HG02588 (cell line): ENCODE data around the gene RAD54L2.
A peak's percentile ranks its signal among the peaks of the same experiment; 100 is the strongest.
"Not testable (repeated sequence)": the region's sequence is repeated elsewhere in the genome, so short reads cannot be mapped to it uniquely, and the experiment has no call there.

Experiments used
- ATAC-seq: cut with Tn5 transposase; IDR thresholded peaks from one replicate; pipeline ENCODE4 v1.9.1; 2021; ENCODE audit warnings: mild to moderate bottlenecking, moderate library complexity; ENCODE audit not compliant: unreplicated experiment

The RAD54L2 gene

GRCh38 chr3:51538459-51539290 is at the start of gene RAD54L2:
Gene RAD54L2 (plus strand): TSS chr3:51538719. CDS start chr3:51590421, 51,702 bp downstream.
- ATAC-seq = peak; percentile 85

DNA sequence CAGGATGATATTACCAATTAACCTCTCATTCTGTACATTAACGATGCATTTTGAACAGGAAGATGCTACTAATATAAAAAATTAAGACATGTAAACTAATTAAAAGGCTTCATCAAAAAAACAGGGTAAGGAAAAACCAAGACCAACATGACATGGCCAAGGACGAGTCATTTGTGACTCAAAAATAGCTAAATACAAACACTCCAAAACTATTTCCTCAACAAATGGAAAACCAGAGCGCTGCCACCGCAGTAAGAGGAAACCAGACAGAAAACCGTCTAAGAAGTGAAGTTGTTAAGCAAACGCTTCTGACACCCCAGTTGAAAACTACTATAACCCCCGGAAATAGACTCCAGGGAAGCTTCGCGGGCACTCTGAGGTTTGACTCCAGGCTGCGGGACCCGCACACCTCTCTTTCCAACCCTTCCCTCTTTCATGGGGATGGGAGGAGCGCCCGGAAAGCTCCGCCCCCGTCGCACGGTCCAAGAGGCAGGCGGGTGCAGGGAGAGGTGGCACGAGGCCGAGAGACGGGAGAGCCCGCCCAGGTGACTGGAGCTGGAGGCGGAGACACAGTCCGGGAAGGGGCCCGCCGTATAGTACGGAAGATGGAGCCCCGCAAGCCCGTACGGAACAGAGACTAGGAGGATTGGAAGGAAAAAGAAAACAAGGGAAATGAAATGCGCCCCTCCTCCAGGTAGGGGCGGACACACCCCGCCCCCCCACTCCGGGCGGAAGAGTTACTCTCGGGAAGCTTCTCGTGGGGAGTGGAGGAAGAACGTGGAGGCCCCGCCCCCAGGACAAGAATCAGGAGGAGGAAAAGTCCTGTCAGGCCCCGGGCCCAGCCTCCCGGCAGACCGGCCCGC is 39.4 kb upstream of the RAD54L2 start:
- peak; percentile 62 for ATAC-seq

DNA sequence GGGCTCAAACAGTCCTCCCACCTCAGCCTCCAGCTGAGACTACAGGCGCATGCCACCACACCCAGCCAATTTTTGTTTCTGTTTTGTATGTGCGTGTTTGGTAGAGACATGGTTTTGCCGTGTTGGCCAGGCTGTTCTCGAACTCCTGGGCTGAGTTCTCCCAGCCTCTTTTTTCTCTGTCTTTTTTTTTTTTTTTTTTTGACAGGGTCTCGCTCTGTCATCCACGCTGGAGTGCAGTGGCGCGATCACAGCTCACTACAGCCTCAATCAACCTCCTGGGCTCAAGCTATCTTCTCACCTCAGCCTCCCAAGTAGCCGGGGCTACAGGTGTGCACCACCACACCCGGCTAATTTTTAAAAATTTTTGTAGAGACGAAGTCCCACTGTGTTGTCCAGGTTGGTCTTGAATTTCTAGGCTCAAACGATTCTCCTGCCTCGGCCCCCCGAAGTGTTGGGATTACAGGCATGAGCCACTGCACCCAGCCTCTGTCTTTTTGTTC is 37.8 kb upstream of the RAD54L2 start:
- ATAC-seq = no peak

- no peak for ATAC-seq
Observed at GRCh38 chr3:51501833-51502561, 36.5 kb upstream of the RAD54L2 start.

GRCh38 chr3:51502562-51502910 is 36.0 kb upstream of the RAD54L2 start:
- ATAC-seq = no peak

DNA sequence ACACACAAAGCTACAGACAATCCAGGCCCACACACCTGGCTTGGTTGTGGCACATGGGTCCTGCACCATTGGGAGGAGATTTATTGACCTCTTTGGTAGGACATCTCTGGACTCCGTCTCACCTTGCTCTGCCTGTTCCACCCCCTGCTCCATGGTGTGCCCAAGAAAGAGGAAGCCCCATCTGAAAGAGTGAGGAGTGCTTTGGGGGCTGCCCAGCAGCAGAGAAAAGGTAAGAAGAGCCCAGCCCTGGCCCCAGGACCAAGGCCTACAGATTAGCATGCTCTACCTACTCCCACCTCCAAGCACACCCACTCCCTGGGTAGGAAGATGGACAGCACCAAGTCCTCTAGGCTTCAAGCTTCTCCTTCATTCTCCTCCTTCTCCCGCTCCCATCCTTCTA is 35.5 kb upstream of the RAD54L2 start:
- no peak for ATAC-seq

DNA sequence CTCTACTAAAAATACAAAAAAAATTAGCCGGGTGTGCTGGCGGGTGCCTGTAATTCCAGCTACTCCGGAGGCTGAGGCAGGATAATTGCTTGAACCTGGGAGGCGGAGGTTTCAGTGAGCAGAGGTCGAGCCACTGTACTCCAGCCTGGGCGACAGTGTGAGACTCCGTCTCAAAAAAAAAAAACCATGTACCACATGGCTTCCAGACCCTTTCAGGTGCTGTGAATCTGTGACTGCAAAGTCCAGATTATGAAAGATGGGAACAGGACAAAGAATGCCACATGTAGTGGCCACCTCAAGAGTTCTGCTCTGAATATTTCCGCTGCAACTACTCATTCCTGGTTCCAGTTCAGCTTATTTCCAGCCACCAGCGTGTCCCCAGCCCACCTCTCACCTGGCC is 30.3 kb upstream of the RAD54L2 start:
- no peak for ATAC-seq

- ATAC-seq = no peak
Observed at GRCh38 chr3:51510996-51511395, 27.5 kb upstream of the RAD54L2 start.

DNA sequence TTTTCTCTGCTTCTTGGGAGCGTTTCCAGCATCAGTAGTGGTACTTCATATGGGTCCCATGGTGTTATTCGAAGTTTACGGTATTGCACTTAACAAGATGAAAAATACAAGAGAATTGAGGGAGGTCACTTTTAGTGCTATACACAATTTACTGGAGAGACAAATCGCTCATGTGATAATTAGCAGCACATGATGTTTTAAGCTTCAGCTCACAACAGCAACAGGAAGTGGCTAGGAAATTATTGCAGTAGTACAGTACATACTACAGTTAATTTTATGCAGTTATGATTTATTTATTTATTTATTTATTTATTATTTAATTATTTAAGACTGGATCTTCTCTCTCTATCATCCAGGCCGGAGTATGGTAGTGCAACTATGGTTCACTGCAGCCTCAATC is 24.3 kb upstream of the RAD54L2 start:
- no peak for ATAC-seq

DNA sequence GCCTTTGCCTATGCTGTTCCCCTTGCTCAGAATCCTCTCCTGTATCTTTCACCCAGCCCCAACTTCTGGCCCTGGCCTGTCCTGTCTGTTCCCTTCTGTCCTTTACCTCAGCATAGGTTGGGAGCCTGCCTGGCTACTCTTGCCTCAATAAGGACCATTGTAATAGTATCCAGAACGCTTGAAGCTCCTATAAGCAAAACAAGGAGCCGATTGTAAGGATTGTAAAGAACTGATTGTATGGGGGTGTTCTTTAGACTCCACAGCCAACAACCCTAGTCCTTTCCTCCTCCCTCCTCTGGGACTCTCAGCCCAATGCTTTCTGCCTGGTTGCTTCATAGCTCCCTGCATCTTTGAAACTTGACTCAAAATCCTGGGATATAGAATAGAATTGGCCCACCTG is 18.7 kb upstream of the RAD54L2 start:
- ATAC-seq = no peak

GRCh38 chr3:51520906-51521730 is 17.4 kb upstream of the RAD54L2 start:
- peak; percentile 92 for ATAC-seq

- ATAC-seq = no peak
Observed at GRCh38 chr3:51522273-51522962, 16.1 kb upstream of the RAD54L2 start.

DNA sequence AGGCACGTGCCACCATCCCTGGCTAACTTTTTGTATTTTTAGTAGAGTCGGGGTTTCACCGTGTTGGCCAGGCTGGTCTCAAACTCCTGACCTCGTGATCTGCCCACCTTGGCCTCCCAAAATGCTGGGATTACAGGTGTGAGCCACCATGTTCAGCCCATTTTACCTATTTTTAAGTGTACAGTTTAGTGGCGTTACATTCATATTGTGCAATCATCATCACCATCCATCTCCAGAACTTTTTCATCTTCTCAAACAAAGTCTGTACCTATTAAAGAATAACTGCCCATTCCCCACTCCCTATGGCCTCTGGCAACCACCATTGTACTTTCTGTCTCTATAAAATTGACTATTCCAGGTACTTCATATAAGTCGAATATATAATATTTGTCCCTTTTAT is 13.6 kb upstream of the RAD54L2 start:
- not testable (repeated sequence) for ATAC-seq

- no peak for ATAC-seq
Observed at GRCh38 chr3:51530485-51530884, 8.0 kb upstream of the RAD54L2 start.

DNA sequence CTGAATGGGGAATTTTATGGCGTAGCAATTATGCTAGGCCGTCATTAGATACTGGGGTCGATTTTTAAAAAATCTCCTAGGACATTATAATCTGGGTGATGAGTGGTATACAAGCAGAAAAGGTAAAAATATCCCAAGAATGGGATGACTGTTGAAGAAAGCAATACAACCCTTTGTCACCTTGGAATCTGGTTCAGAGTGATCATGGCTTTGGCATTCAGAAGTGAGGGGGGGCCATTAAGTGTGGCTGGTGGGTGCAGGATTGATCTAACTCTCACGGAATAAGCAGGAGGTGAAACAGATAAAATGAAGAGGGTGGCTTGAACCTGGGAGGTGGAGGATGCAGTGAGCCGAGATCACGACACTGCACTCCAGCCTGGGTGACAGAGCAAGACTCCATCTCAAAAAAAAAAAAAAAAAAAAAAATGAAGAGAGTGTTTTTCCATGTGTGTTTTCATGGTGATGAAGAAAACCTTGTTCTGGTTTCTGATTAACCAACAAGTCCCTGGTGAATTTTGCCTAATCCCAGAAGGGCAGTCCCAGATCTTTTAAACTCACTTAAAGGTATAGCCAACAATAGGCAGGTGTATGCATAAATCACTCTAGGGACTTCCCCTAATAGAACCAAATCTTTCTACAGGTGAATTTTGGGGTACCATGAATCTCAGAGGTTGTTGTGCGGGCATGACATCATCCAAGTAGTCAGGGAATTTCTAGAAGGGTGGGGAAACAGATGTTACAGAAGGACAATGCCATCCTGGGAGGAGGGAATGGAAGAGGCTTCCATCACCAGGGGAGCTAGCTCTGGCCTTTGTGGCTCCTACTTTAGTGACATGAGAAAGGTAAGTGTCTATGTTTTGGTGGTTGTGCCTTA is 3.1 kb upstream of the RAD54L2 start:
- ATAC-seq = no peak

- ATAC-seq = not testable (repeated sequence)
Observed at GRCh38 chr3:51537631-51538030, 888 bp upstream of the RAD54L2 start.

DNA sequence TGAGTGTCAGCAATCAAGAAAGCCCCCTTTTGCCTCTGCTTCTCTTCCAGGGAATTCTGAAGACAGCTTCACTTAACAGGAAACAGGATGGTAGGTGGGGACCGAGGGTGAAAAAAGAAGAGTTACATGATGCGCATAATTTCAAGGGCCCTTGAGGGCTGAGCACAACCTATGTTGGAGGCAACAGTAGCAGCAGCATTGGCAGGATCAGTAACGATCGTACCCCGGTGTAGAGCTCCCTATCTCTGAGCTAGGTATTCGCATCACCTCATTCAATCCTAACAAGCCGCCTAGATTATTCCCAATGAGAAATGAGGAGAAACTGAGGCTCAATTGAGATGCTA is 432 bp upstream of the RAD54L2 start:
- ATAC-seq = no peak

DNA sequence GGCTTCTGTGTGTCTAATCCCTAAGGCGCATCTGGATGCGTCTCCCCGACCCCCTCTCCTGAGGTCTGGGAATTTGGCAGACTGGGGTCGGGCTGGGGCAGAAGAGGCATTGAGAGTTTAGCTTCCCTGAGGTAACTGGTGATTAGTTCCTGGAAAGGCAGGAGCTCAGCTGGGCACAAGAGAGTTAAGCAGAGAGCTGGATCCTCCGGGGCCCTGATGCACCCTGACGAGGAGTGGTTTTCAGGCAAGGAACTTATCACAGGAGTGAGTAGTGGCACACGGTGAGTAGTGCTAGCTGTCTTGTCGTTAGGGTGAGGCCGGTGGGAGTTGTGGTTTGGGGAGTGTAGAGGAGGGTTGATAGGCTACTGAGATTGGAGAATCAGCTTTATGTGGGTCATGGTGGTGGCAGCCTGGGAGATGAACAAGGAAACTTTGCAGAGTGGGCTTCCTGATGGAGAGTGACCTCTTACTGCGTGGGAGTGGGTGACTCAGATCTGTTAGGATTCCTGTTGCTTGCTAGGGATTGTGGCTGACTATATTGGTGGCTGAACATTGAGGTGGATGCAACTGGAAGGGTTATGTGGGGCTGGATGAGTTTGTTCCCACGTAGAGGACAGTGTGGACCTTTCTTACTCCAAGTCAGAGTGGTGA is 897 bp downstream of the RAD54L2 start:
- no peak for ATAC-seq
